Hematopoietic multipotent progenitor cell treated with erythropoietin and hydrocortisone succinate and interleukin-3 and kit ligand, for 6 days (in vitro differentiated cells): ENCODE results near the gene IFT43.

Source experiments
- DNase-seq: peaks from one replicate; pipeline ENCODE4 v3.0.0-alpha.2; 2015

The IFT43 gene

GRCh38 chr14:76019676-76020075 is 34.1 kb downstream of the IFT43 start:
- no peak for DNase-seq

GRCh38 chr14:76022991-76023390 is 37.4 kb downstream of the IFT43 start:
- no peak for DNase-seq

GRCh38 chr14:76023757-76024156 is 38.2 kb downstream of the IFT43 start:
- no peak for DNase-seq

- no peak for DNase-seq
Observed at GRCh38 chr14:76024211-76024907, 38.8 kb downstream of the IFT43 start.

GRCh38 chr14:76034566-76034965 is 49.0 kb downstream of the IFT43 start:
- no peak for DNase-seq

GRCh38 chr14:76040704-76041103 is 55.1 kb downstream of the IFT43 start:
- no peak for DNase-seq

GRCh38 chr14:76045773-76046172 is 60.2 kb downstream of the IFT43 start:
- peak; percentile 6 for DNase-seq

GRCh38 chr14:76050250-76050649 is 64.7 kb downstream of the IFT43 start:
- no peak for DNase-seq

- DNase-seq, result peak; percentile 82
Observed at GRCh38 chr14:76050797-76051392, 65.3 kb downstream of the IFT43 start.

GRCh38 chr14:76051717-76052465 is 66.3 kb downstream of the IFT43 start:
- DNase-seq, result no peak

GRCh38 chr14:76053572-76054355 is 68.2 kb downstream of the IFT43 start:
- DNase-seq, result no peak

GRCh38 chr14:76055330-76055729 is 69.8 kb downstream of the IFT43 start:
- no peak for DNase-seq

GRCh38 chr14:76056128-76056527 is 70.6 kb downstream of the IFT43 start:
- DNase-seq, result peak; percentile 37

- DNase-seq, result no peak
Observed at GRCh38 chr14:76057914-76058313, 72.4 kb downstream of the IFT43 start.

GRCh38 chr14:76063327-76063726 is 77.8 kb downstream of the IFT43 start:
- no peak for DNase-seq

GRCh38 chr14:76065519-76065918 is 80.0 kb downstream of the IFT43 start:
- DNase-seq, result no peak

- no peak for DNase-seq
Observed at GRCh38 chr14:76067536-76067935, 82.0 kb downstream of the IFT43 start.

- no peak for DNase-seq
Observed at GRCh38 chr14:76073717-76074116, 88.2 kb downstream of the IFT43 start.

GRCh38 chr14:76077340-76077739 is 91.8 kb downstream of the IFT43 start:
- DNase-seq, result no peak

GRCh38 chr14:76078501-76078900 is 92.9 kb downstream of the IFT43 start:
- DNase-seq, result no peak

- DNase-seq, result no peak
Observed at GRCh38 chr14:76080025-76080424, 94.5 kb downstream of the IFT43 start.

GRCh38 chr14:76080471-76080870 is 94.9 kb downstream of the IFT43 start:
- no peak for DNase-seq

GRCh38 chr14:76081642-76082041 is 96.1 kb downstream of the IFT43 start:
- DNase-seq, result no peak
